Brain microvascular endothelial cell (primary cell): ENCODE results near the gene FAM136A.
A peak's percentile ranks its signal among the peaks of the same experiment; 100 is the strongest.
"Not testable (repeated sequence)": the region's sequence is repeated elsewhere in the genome, so short reads cannot be mapped to it uniquely, and the experiment has no call there.

Experiments used
- DNase-seq: peaks from one replicate; pipeline ENCODE4 v3.0.0-alpha.2; 2020
- H3K27ac ChIP-seq: fragments of 250-450 bp; sonication (Bioruptor Pico); 2 replicates; pipeline ENCODE4 v1.5.1; 2020; ENCODE audit warnings: mild to moderate bottlenecking, moderate library complexity
- H3K27me3 ChIP-seq: fragments of 250-450 bp; sonication (Bioruptor Pico); replicated peaks from 2 replicates; pipeline ENCODE4 v1.5.1; 2020; ENCODE audit warnings: mild to moderate bottlenecking
- H3K36me3 ChIP-seq: fragments of 250-450 bp; sonication (Bioruptor Pico); replicated peaks from 2 replicates; pipeline ENCODE4 v1.5.1; 2020; ENCODE audit warnings: mild to moderate bottlenecking
- H3K4me3 ChIP-seq: 2 replicates; pipeline ENCODE4 v1.5.1; 2011; ENCODE audit warnings: low read depth, mild to moderate bottlenecking, control low read depth, low read length, moderate library complexity
- CTCF ChIP-seq: IDR thresholded peaks from 2 replicates; pipeline ENCODE4 v1.5.1; 2011; ENCODE audit warnings: low read depth, mild to moderate bottlenecking, moderate library complexity, low read length, control low read depth, inconsistent platforms; ENCODE audit errors: missing control alignments
- in situ Hi-C: cut with HindIII; loops from 2 replicates; pipeline ENCODE4 v1.10.0; 2017; ENCODE audit warnings: low sequenced_read_pairs, low pct_ligation_motif_present

Gene FAM136A

GRCh38 chr2:70310899-70311298, 9.0 kb upstream of the FAM136A start:
- H3K4me3 ChIP-seq = no peak overlapping the region
- H3K36me3 ChIP-seq = no peaks in the 10 kb centered on the region
- in situ Hi-C loops = no loop called here
- DNase-seq = no peak
- TF ChIP-seq CTCF = no peak
- no peak overlapping the region for H3K27ac ChIP-seq
- H3K27me3 ChIP-seq = no peaks in the 10 kb centered on the region

DNA sequence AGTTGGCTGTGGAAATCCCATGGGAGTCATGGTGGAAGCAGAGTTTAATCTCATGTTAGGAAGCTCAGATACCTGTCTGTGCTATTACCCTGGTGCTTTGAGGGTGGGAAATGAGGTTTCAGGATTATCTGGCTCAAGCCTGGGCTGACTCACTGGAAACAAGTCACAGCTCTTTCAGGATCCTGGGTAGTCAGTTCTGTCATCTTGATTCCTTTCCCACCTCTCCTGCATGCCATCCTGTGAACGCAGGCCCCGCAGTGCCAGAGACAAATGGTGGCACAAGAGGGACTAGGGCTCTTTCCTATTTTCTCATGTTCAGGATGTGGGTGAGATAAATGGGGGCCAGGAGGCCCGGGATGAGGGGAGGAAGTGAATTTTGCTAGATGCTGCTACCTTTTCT, 3.7 kb upstream of the FAM136A start:
- Histone ChIP-seq H3K27me3 (no peaks in the 10 kb centered on the region), H3K36me3 (no peaks in the 10 kb centered on the region), H3K4me3 (no peak overlapping the region), H3K27ac (no peak overlapping the region)
- DNase-seq = no peak
- TF ChIP-seq CTCF = no peak
- in situ Hi-C loops = no loop called here

GRCh38 chr2:70304498-70304897, 2.6 kb upstream of the FAM136A start:
- H3K27ac ChIP-seq = no peak overlapping the region
- in situ Hi-C loops = no loop called here
- DNase-seq = no peak
- no peak overlapping the region for H3K4me3 ChIP-seq
- no peaks in the 10 kb centered on the region for H3K27me3 ChIP-seq
- no peak for TF ChIP-seq CTCF
- no peaks in the 10 kb centered on the region for H3K36me3 ChIP-seq

GRCh38 chr2:70303186-70303585, 1.3 kb upstream of the FAM136A start:
- in situ Hi-C loops = no loop called here

GRCh38 chr2:70302195-70302546, 304 bp upstream of the FAM136A start:
- DNase-seq, H3K36me3 ChIP-seq, H3K27me3 ChIP-seq, in situ Hi-C loops, H3K27ac ChIP-seq: not testable (repeated sequence)
- H3K4me3 ChIP-seq = peak overlapping the region; percentile 89

More at GRCh38 chr2:70303186-70303585, 1.3 kb upstream of the FAM136A start:
- no peak overlapping the region for H3K4me3 ChIP-seq
- no peaks in the 10 kb centered on the region for H3K27me3 ChIP-seq
- no peak for DNase-seq
- no peak overlapping the region for H3K27ac ChIP-seq
- H3K36me3 ChIP-seq = peaks cover 2% of the 10 kb centered on the region
- no peak for TF ChIP-seq CTCF

- peaks cover 4% of the 10 kb centered on the region for H3K36me3 ChIP-seq
- in situ Hi-C loops = no loop called here
- DNase-seq = no peak
- no peaks in the 10 kb centered on the region for H3K27me3 ChIP-seq
- H3K4me3 ChIP-seq = peak overlapping the region; percentile 89
- TF ChIP-seq CTCF = no peak
- no peak overlapping the region for H3K27ac ChIP-seq
Observed at GRCh38 chr2:70300771-70301343, 1.0 kb downstream of the FAM136A start.

DNA sequence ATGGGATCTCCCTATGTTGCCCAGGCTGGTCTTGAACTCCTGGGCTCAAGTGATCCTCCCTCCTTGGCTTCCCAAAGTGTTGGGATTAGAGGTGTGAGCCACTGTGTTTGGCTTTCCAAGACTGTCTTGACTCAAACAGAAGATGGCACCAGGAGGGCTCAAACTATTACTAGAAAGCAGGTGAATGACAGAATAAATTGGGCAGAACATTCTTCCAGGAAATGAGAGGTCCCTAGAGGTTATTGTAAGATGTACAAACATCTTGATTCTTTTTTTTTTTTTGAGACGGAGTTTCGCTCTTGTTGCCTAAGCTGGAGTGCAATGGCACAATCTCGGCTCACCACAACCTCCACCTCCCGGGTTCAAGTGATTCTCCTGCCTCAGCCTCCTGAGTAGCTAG, 4.0 kb downstream of the FAM136A start:
- in situ Hi-C loops, DNase-seq, H3K27me3 ChIP-seq: not testable (repeated sequence)

More for the DNA sequence above, 4.0 kb downstream of the FAM136A start:
- H3K36me3 ChIP-seq, H3K27ac ChIP-seq, H3K4me3 ChIP-seq: not testable (repeated sequence)
